NOMO-1 (cell line): Measurements from ENCODE around the gene NKX6-1.
A peak's percentile ranks its signal among the peaks of the same experiment; 100 is the strongest.

Experiments
- DNase-seq, 2 experiments: peaks; one replicate each; lab custom pipeline; 2025; ENCODE audit not compliant: unreplicated experiment in 2 of 2; lab: John Stamatoyannopoulos, UW

The NKX6-1 gene

GRCh38 chr4:84498935-84499623 is at the start of gene NKX6-1:
TSS of gene NKX6-1 (minus strand) at chr4:84499292. CDS start at chr4:84498228, 1,064 bp downstream.
- no peak for DNase-seq

GRCh38 chr4:84547211-84547610 is 48.1 kb upstream of the NKX6-1 start:
- DNase-seq = no peak

GRCh38 chr4:84545093-84545492 is 46.0 kb upstream of the NKX6-1 start:
- DNase-seq = no peak

DNA sequence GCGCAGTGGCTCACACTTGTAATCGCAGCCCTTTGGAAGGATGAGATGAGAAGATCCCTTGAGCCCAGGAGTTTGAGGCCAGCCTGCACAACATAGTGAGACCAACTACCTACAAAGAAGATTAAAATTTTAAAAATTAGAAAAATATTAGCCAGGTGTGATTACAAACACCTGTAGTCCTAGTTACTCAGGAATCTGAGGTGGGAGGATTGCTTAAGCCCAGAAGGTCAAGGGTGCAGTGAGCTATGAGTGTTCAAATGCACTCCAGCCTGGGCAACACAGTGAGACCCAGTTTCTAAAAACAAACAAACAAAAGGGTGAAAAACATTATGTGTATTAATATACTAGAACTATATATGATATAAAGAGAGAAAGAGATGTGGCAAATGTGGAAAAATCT is 36.8 kb upstream of the NKX6-1 start:
- DNase-seq = no peak

DNA sequence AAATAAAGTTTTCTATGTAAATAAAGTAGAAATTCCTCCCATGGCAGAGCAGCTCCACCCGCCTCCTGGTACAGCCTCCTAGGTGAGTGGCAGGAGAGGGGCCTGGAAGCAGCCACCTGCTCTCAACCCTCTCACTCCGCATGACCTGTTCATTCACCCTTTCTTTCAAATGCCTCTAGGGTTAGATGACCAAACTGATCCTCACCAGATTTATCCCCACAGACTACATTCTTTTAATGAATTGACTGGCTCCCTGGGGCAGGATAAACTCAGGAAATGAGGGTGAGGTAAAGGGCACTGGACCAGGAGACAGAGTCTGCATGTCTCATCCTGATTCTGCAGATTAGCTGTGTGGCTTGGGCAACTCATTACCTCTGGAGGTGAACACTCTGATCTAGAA is 32.6 kb upstream of the NKX6-1 start:
- DNase-seq = no peak

DNA sequence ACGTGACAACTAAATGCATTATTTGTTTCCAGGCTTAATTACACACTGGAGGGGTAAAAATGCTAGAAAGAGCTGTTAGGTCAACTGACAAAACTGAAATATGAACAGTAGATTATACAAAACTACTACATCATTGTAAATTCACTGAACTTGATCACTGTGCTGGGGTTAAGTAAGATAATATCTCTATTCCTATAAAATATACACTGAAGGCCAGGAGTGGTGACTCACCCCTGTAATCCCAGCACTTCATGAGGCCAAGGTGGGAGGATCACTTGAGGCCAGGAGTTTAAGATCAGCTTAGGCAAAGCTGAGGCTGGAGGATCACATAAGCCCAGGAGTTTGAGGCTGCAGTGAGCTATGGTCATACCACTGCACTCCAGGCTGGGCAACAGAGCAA is 31.8 kb upstream of the NKX6-1 start:
- DNase-seq = no peak

DNA sequence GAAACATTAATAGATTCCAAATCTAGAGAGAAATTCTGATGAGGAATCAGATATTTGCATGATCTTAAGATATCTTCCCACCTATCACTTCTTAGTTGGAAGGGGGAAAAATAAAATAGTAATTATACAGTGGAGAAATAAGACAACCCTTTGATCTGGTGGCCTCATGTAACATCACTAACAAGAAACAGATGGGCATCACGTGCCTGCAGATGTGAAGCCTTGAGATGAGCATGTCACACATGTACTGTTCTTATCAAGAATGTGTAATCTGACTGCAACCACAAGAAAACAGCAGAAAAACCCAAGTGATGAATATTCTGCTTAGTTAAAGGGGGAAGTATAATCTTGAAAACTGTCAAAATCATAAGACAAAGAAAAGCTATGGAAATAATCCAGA is 31.4 kb upstream of the NKX6-1 start:
- DNase-seq = no peak

DNA sequence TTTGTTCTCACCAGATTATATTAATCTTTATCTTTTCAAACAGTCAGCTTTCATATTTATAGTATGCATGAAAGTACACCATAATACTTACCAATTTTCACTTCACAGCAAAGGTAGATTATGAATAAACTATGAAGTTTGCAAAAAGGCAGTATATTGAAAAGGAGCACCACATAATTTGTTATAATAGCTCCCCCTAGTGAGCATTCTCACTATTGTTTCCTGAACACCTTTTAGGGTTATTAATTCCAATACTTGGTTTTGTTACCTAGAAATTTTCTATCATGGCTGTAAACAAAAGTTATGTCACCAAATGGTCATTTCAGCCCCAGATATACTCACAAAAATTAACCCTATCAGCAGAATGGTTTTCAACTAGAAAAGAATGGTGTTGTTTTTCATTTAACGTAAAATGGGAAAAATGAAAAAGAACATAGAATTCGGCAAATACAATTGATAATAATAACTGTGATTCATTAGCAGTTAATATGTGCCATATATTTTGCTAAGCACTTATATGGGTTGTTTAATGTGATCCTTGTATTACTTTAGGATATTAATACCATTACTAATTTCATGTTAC is 30.2 kb upstream of the NKX6-1 start:
- peak; percentile 3 to 34 for DNase-seq

- peak; percentile 1 to 18 for DNase-seq
Measured at GRCh38 chr4:84527391-84527790, 28.3 kb upstream of the NKX6-1 start.

GRCh38 chr4:84515075-84515474 is 16.0 kb upstream of the NKX6-1 start:
- no peak for DNase-seq

GRCh38 chr4:84512277-84512676 is 13.2 kb upstream of the NKX6-1 start:
- no peak for DNase-seq

- no peak for DNase-seq
Measured at GRCh38 chr4:84511703-84512102, 12.6 kb upstream of the NKX6-1 start.

DNA sequence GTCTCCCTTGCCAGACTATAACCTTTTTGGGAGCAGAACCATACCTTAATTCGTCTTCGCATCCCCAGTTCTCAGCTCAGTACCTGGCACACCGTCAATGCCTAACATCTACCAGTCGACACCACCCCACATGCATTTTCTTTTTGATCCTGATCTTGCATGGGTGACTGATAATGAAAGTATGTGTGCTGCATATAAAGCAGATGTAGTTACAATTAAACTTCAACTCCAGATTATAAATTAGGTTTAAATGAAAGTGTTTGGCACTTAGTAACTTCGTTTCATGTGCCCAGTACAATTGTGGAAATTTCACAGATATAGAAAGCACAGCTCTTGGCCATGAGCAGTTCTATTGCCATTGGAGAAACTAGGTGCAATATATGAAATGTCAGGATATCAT is 8.8 kb upstream of the NKX6-1 start:
- no peak for DNase-seq

- no peak for DNase-seq
Measured at GRCh38 chr4:84504821-84505220, 5.7 kb upstream of the NKX6-1 start.

GRCh38 chr4:84503495-84504437 is 4.7 kb upstream of the NKX6-1 start:
- DNase-seq = peak; percentile 25 to 27

GRCh38 chr4:84502955-84503373 is 3.9 kb upstream of the NKX6-1 start:
- no peak for DNase-seq

DNA sequence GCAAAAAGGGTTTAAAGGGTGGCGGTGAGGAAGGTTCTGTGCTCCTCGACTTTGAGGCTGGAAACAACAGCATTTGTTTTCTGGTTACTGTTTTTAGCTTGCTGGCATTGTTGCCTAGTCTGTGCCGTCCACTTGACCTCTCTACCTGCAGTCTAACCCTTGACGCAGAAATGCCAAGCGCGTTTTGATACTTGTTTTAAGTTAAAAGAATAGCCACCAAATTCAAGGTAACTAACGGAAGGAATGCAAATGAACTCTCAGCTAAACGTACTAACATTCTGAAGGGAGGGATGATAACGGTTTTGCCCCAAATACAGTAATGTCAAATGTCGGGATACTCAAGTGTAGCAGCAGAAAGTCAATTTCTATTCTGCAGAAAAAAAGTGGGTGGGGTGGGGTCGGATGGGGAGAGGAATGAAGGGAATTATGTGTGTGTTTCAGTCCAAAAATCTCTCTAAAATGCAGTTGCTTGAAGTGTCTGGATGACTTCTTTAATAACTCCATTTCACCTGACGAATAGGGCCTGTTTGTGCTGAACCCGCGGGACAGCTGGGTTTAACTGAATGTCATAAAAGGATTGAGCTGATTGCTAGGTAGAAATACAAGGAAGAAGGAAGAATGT is 3.4 kb upstream of the NKX6-1 start:
- DNase-seq = no peak

- no peak for DNase-seq
Measured at GRCh38 chr4:84501721-84502267, 2.7 kb upstream of the NKX6-1 start.

DNA sequence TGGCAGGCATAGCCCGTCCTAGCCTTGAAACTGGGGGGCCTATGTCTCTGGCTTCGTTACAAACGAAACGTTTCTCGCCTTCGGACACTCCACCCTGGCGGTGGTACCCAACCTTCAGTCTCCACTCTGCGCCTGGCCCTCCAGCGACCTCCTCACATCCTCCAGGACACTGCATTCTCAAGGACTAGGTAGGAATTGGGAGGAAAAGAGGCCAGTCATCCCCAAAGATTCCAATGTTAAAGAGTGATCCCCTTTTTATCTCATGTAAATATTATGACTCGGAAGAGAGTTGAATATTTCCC is 2.1 kb upstream of the NKX6-1 start:
- no peak for DNase-seq

GRCh38 chr4:84500386-84501201 is 1.5 kb upstream of the NKX6-1 start:
- DNase-seq = no peak
